ENCODE data around the gene KIAA0753.

DNA sequence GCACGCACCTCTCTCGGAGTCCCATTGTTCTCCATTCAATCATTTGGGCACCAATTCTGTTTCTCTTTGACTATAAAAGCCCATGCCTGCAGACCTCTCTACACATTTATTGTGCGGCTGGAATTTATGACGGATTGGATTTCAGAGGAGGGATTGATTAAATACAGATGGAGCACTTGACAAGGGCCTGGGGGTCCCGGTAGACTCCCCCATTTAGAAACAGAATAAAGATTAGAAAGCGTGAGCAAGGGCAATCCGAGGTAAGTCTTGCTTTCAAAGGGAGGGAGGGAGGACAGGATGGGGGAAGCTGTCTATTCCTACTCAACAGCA is 69.1 kb downstream of the KIAA0753 start:
- TF ChIP-seq EP300 (IDR thresholded peaks at IDR 0.05; ENCODE audit: borderline replicate concordance) (no peak), TAF1 (IDR thresholded peaks at IDR 0.05; ENCODE audit: low read depth) (no peak), EGR1 (IDR thresholded peaks at IDR 0.05) (no peak), ZBTB7A (IDR thresholded peaks at IDR 0.05; ENCODE audit: low read depth) (no peak), NFIC (IDR thresholded peaks at IDR 0.05) (no peak), TCF12 (IDR thresholded peaks at IDR 0.05; ENCODE audit: low read depth) (no peak), FOXM1 (IDR thresholded peaks at IDR 0.05; ENCODE audit: borderline replicate concordance, low read depth) (no peak), YY1 (IDR thresholded peaks at IDR 0.05; ENCODE audit: low read depth) (no peak), RAD21 (IDR thresholded peaks at IDR 0.05; ENCODE audit: low read depth) (no peak)
- TF ChIP-seq, protein P1, sequence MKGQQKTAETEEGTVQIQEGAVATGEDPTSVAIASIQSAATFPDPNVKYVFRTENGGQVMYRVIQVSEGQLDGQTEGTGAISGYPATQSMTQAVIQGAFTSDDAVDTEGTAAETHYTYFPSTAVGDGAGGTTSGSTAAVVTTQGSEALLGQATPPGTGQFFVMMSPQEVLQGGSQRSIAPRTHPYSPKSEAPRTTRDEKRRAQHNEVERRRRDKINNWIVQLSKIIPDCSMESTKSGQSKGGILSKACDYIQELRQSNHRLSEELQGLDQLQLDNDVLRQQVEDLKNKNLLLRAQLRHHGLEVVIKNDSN (IDR thresholded peaks at IDR 0.05) = no peak
